Prostate gland (tissue), 2 donors: ENCODE data around the gene P3H2. TPM values are rescaled to one million over a fixed set of nuclear protein-coding genes. Genes with fewer than 3 reads are reported as not detected.
"Not testable (repeated sequence)": the region's sequence is repeated elsewhere in the genome, so short reads cannot be mapped to it uniquely, and the experiment has no call there.

Experiments
- DNase-seq: peaks from one replicate; pipeline ENCODE4 v3.0.0-alpha.2; 2019; ENCODE audit warnings: low spot score
- H3K27ac ChIP-seq, 2 donors: fragments of 200-600 bp; sonication (generic); 2 replicates each; pipeline ENCODE4 v1.5.1; 2017 to 2019
- H3K27me3 ChIP-seq: fragments of 200-600 bp; sonication (generic); replicated peaks from 2 replicates; pipeline ENCODE4 v1.5.1; 2019; ENCODE audit not compliant: insufficient read depth
- H3K36me3 ChIP-seq, 2 donors: fragments of 200-600 bp; sonication (generic); 1 replicate in 1 of 2; 2 replicates in 1 of 2; pipeline versions ENCODE4 v1.5.1 to v1.8.1; 2017 to 2019
- H3K4me1 ChIP-seq: fragments of 200-600 bp; sonication (generic); replicated peaks from 2 replicates; pipeline ENCODE4 v1.5.1; 2019
- H3K4me3 ChIP-seq, 2 donors: fragments of 200-600 bp; sonication (generic); 2 replicates each; pipeline ENCODE4 v1.5.1; 2017 to 2019
- H3K9me3 ChIP-seq: fragments of 200-600 bp; sonication (generic); 2 replicates; pipeline ENCODE4 v1.5.1; 2017
- CTCF ChIP-seq, 4 experiments: fragments of 200-600 bp in 2 of 4; fragments of 450-650 bp in 2 of 4; sonication (generic) in 2 of 4; IDR thresholded peaks; 1 replicate in 3 of 4; 2 replicates in 1 of 4; pipeline ENCODE4 v1.5.1; 2016 to 2019; ENCODE audit warnings: antibody characterized with exemption in 4 of 4, mild to moderate bottlenecking in 2 of 4, moderate library complexity in 2 of 4
- POLR2A ChIP-seq: fragments of 450-650 bp; IDR thresholded peaks from one replicate; pipeline ENCODE4 v1.6.1; 2016; ENCODE audit warnings: antibody characterized with exemption, mild to moderate bottlenecking
- POLR2AphosphoS5 ChIP-seq: sonication (generic); formaldehyde crosslinking; IDR thresholded peaks from one replicate; pipeline ENCODE4 v1.6.1; 2017; ENCODE audit warnings: antibody characterized with exemption
- WGBS: methylation state at CpG from one replicate; pipeline ENCODE4 v1.1.5; 2018; 5-methylcytosine and 5-hydroxymethylcytosine counted together
- intact Hi-C: fragments of 100-400 bp; cut with DNase I; formaldehyde crosslinking; loops from one replicate; pipeline ENCODE4 v1.14.2; 2022
- total RNA-seq, 2 donors: library from RNA; depleted of rRNA; stranded (reverse); fragments of >200 nt; gene quantifications; one replicate each; pipeline ENCODE4 v1.1.0, GENCODE V29; 2016

P3H2 gene
- total RNA-seq, 2 donors from 2014 or later: 20.6 to 82.8 TPM

- peaks cover 3% of the 10 kb centered on the region for H3K4me1 ChIP-seq
- H3K27ac ChIP-seq: no peak overlapping the region
- no peaks in the 10 kb centered on the region for H3K9me3 ChIP-seq
- 92% methylated on average over 2 of the region's 2 CpGs for WGBS
- no peak overlapping the region for H3K4me3 ChIP-seq
- H3K27me3 ChIP-seq: no peaks in the 10 kb centered on the region
- TF ChIP-seq POLR2A: no peak
- TF ChIP-seq CTCF (IDR thresholded peaks at IDR 0.05): no peak
- no peak for TF ChIP-seq POLR2AphosphoS5
- intact Hi-C loops: no loop called here
- no peaks in the 10 kb centered on the region for H3K36me3 ChIP-seq
- DNase-seq: no peak
Observed at GRCh38 chr3:190081389-190081788, 39.3 kb downstream of the P3H2 start.

GRCh38 chr3:190079173-190079572, 41.5 kb downstream of the P3H2 start:
- H3K4me1 ChIP-seq, DNase-seq, H3K27me3 ChIP-seq, intact Hi-C loops, H3K27ac ChIP-seq, H3K36me3 ChIP-seq, H3K9me3 ChIP-seq, H3K4me3 ChIP-seq: not testable (repeated sequence)
- WGBS: 94% methylated on average over 2 of the region's 2 CpGs

- Histone ChIP-seq H3K4me3 (no peak overlapping the region), H3K9me3 (no peaks in the 10 kb centered on the region), H3K27ac (no peak overlapping the region), H3K27me3 (no peaks in the 10 kb centered on the region), H3K4me1 (no peaks in the 10 kb centered on the region), H3K36me3 (no peaks in the 10 kb centered on the region)
- WGBS: 98% methylated on average over 1 of the region's 1 CpG
- intact Hi-C loops: no loop called here
- no peak for DNase-seq
- TF ChIP-seq CTCF (IDR thresholded peaks at IDR 0.05) (no peak), POLR2AphosphoS5 (no peak), POLR2A (no peak)
Observed at GRCh38 chr3:190077395-190078045, 43.2 kb downstream of the P3H2 start.

- no peak for TF ChIP-seq POLR2A
- TF ChIP-seq POLR2AphosphoS5: peak; percentile 47
- H3K4me1 ChIP-seq: no peaks in the 10 kb centered on the region
- H3K27me3 ChIP-seq: no peaks in the 10 kb centered on the region
- WGBS: 45% methylated on average over 1 of the region's 1 CpG
- no peaks in the 10 kb centered on the region for H3K36me3 ChIP-seq
- intact Hi-C loops: no loop called here
- H3K4me3 ChIP-seq: no peak overlapping the region
- H3K9me3 ChIP-seq: no peaks in the 10 kb centered on the region
- H3K27ac ChIP-seq: peak overlapping the region in 1 of 2 donors; percentile 17
- DNase-seq: peak; percentile 11
Observed at GRCh38 chr3:190076601-190077394, 43.9 kb downstream of the P3H2 start.

- H3K4me1 ChIP-seq: peaks cover under 1% of the 10 kb centered on the region
- H3K36me3 ChIP-seq: no peaks in the 10 kb centered on the region
- DNase-seq: no peak
- H3K27me3 ChIP-seq: no peaks in the 10 kb centered on the region
- intact Hi-C loops: no loop called here
- no peak overlapping the region for H3K4me3 ChIP-seq
- H3K27ac ChIP-seq: peak overlapping the region in 1 of 2 donors; percentile 17
- no peaks in the 10 kb centered on the region for H3K9me3 ChIP-seq
- no peak for TF ChIP-seq POLR2AphosphoS5
- no peak for TF ChIP-seq POLR2A
Observed at GRCh38 chr3:190076136-190076535, 44.6 kb downstream of the P3H2 start.

- no peak for TF ChIP-seq POLR2AphosphoS5
- no peak for TF ChIP-seq POLR2A
- TF ChIP-seq CTCF (IDR thresholded peaks at IDR 0.05): no peak
- intact Hi-C loops: no loop called here
- 94% methylated on average over 2 of the region's 2 CpGs for WGBS
Observed at GRCh38 chr3:190074817-190075216, 45.9 kb downstream of the P3H2 start.

More at GRCh38 chr3:190074817-190075216, 45.9 kb downstream of the P3H2 start:
- Histone ChIP-seq H3K4me3 (no peak overlapping the region), H3K27me3 (no peaks in the 10 kb centered on the region), H3K36me3 (no peaks in the 10 kb centered on the region), H3K27ac (no peak overlapping the region), H3K4me1 (peaks cover 10% of the 10 kb centered on the region), H3K9me3 (no peaks in the 10 kb centered on the region)
- DNase-seq: no peak
